Measurements from ENCODE around the gene SLC24A4.
"Not testable (repeated sequence)": the region's sequence is repeated elsewhere in the genome, so short reads cannot be mapped to it uniquely, and the experiment has no call there.

SLC24A4 gene

DNA sequence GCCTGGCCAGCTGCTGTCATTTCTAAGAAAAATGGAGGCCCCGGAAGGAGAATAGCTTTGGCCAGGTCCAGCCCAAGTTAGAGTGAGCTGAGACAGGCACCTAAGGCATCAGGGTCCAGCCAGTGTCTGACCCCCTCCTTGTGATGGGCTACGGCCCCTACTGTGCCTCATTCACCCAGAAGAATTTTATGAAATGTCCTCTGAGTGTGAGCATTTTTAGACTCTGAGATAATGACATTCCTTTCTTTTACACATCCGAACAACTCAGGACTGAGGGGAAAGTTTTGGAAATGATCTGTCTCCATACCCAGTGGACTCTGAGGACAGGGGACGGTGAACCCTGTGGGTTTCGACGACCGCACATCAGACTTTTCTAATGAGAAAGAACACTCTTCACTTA lies 50.4 kb downstream of the SLC24A4 start:
- DNase-seq: no peak

DNA sequence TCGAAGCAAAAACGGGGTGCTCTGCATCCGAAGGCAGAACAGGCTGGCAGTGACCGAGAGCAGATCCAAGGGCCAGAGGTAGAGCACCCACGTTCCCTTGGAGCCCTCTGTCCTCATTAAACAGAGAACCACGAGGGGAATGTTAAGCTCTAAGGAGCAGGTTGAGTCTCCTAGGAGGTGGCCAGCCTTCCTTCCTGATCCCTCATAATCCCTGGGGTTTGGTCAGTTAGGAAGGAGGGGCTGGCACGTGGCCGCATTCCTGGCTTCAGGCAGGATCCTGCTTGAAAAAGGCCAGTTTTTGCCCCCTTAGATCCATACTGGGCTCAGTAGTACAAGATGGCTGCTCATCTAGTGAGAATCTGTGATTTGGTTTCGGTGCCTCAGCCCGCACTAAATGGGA lies 57.2 kb downstream of the SLC24A4 start:
- no peak for DNase-seq

DNA sequence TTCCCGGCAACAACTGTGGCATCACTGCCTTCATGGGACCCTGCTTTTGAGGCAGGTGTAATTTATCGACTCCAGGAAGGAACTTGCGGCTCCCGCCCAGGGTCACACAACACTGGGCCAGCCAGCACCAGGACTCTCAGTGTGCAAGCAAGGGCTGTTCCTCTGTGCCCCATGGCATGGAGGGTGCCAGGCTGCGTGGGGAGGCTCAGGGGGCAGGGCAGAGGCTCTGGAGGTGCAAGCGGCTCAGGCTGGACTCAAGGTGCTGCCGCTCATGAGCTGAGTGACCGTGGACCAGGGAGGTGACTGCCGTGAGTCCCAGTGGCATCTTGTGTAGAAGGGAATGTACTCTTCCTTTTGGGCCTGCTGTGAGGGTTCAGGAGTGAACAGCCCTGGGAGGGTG lies 57.6 kb downstream of the SLC24A4 start:
- no peak for DNase-seq

DNA sequence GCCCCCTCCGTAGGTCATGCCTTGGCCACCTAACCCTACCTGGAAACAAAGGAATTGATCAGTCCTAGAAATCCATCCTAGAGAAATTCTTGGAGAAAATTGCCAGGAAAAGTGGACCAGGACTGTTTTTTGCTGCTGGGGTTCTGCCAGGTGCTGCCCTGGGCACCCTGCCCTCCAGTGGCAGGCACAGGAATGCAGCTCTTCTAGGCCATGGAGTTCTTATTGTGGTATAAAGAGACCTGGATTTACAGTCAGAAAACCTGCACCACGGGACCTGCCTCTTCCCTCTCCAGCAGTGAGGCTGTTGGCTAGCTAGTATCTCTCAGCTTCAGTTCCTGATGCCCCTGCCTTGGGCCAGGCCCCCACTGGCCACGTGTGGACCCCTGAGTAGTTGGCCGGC lies 59.7 kb downstream of the SLC24A4 start:
- peak in 2 of 4 experiments; percentile 36 to 48 for DNase-seq

DNA sequence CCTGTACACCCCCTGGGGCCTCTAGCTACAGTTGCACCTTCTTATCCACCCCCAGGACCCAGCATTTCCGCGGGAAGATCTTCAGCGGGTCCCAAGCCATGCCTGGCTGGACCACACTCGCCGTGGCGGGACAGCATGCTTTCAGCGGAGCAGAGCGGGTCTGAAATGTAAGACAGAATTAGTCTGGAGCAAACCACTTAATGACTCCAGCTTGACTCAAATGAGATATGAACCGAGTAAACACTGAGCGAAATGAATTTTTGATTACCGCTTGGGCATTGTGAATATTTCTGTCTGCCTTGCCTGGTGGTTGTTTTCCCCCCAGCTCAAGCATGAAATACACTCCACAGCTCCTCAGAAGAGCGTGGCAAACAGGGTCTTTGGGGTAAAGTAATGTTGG lies 60.8 kb downstream of the SLC24A4 start:
- no peak for DNase-seq

DNA sequence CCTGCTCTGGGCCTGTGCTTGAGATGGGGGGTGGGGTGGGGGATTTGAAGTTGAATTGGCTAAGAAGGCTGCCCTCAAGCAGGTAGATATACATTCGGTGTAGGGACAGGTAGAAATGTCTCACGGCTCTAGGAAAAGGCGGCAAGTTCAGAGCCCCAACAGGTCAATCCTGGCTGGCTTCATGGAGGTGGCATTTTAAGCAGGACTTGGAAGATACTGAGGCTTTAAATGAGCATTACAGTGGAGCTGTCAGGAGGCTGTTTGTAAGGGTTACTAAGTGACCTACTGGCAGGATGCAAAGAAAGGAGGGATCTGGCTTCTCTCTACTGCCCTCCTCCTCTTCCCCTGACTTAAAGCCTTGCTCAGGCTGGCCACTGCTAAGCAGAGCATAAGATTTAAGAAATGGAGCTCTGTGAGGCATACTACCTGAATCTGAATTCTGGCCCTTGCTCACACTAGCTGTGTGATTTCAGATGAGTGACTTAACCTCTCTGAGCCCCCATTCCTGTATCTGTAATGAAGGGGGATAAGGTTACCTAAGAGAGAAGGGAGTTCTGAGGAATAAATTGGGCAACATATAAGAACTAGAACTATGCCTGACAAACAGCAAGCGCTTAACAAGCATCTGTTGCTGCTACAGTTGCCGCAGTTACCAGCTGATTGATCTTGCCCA lies 61.6 kb downstream of the SLC24A4 start:
- no peak for DNase-seq

DNA sequence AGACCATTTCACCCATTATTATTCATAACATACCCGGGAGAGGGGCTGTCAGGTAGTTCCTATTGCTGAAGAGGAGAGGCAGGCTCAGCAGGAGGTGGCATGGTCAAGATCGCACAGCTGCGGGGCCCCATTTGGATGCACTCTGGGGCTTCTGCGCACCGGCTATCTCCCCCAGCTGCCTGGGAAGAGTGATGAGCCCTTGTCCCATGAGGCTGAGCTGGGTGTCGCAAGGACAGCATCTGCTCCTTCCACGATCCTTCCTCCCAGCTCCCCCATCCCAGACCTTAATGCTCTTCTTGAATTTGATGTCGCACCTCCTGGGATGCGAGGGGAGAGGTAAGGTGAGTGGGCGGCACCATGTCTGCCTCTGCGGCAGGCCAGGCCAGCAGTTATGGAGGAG lies 62.6 kb downstream of the SLC24A4 start:
- no peak for DNase-seq

DNA sequence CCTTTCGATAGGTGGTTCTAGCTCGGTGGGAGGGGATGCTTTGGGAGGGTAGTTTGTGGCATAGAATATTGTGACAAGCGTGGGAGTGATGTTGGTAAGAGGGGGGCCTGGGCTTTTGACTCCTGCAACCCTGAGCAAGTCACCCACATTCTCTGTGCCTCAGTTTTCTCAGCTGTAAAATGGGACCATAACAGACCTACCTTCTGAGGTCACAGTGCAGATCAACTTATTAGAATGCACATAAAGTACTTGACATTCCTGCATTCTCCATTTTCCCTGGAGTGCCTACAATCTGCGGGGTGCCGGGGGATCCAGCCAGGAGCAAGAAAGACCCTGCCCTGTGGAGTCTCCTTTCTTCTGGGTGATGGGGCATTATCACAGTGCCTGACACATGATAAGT lies 63.2 kb downstream of the SLC24A4 start:
- no peak for DNase-seq

DNA sequence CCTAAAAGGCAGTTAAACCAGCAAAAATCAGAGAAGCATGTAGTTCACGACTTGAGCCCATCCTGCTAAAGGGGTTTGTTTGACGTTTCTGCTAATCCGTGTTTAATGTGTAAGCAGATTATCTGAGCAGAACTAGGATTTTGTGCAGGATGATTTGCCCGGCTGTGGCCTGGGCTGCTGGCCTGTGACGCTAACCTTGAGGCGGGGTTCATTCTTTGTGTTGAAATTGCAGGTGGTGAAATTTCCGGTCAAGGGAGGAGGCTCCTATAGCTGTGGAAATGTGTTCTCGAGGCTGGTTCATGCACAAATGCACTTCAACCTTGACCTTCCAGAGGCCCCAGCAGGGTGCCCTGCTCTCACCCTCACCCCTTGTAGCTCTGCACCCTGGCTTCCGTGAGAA lies 63.7 kb downstream of the SLC24A4 start:
- peak; percentile 83 to 91 (median 88) for DNase-seq

DNA sequence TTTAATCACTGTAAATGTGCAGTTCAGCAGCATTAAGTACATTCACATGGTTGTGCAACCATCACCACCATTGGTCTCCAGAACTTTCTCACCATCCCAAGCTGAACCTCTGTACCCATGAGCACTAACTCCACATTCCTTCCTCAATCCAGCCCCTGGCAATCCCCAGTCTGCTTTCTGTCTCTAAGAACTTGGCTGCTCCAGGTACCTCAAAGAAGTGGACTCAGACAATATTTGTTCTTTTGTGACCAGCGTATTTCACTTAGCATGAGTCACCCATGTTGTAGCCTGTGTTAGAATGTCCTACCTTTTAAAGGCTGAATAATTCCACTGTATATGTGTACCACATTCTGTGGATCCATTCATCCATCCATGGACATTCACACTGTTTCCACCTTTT lies 64.6 kb downstream of the SLC24A4 start:
- DNase-seq: peak in 1 of 4 experiments; percentile 20

DNA sequence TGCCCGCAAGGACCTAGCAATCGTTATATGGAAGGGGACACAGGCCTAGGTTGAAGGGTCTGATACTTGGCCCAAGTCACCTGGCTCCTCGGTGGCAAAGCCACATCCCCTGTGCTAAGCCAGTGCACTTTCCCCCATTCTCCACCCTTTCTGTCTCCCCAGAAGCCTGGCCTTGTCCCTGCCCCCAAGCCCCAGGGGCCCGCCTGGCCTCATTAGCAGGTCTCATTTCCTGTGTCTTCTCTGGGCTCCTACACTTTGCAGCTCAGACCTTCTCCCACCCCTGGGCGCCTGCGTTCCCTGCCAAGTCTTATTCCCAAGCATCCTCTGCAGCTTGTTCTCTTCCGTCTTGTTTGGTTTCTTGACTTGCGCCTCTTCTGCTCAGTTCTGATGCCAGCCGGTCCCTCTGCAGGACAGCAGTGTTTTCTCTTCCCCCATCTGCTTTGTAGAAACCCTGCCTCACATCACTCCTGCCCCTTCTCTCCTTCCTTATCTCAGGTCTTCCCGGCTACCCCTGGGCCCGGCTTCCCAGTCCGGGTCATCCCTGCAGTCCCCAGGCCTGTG lies 66.7 kb downstream of the SLC24A4 start:
- no peak for DNase-seq

DNA sequence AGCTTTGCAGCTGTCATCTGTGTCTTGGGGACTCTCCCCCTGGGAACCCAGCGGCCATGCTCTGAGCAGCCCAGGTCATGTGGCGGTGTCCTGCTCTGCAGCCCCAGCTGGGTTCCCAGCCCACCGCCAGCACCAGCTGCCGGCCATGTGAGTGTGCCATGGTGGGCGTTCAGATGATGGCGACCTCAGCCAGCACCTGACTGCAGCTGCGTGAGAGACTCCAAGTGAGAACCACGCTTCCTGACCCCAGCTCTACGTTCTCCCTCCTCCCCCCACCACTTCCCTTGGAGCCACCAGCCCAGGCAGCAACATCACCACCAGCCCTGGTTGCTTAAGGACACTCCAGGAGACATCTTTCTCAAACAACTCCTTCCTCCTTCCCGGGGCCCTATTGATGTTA lies 68.8 kb downstream of the SLC24A4 start:
- DNase-seq: peak; percentile 85 to 95 (median 88)

DNA sequence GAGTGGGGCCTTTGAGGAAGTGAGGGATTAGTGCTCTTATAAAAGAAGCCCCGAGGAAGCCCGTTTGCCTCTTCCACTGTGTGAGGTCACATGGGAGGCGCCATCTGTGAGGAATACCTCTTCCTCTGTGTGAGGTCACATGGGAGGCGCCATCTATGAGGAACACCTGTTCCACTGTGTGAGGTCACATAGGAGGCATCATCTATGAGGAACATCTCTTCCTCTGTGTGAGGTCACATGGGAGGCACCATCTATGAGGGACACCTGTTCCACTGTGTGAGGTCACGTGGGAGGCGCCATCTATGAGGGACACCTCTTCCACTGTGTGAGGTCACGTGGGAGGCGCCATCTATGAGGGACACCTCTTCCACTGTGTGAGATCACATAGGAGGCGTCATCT lies 69.7 kb downstream of the SLC24A4 start:
- DNase-seq: peak; percentile 47 to 68 (median 53)

DNA sequence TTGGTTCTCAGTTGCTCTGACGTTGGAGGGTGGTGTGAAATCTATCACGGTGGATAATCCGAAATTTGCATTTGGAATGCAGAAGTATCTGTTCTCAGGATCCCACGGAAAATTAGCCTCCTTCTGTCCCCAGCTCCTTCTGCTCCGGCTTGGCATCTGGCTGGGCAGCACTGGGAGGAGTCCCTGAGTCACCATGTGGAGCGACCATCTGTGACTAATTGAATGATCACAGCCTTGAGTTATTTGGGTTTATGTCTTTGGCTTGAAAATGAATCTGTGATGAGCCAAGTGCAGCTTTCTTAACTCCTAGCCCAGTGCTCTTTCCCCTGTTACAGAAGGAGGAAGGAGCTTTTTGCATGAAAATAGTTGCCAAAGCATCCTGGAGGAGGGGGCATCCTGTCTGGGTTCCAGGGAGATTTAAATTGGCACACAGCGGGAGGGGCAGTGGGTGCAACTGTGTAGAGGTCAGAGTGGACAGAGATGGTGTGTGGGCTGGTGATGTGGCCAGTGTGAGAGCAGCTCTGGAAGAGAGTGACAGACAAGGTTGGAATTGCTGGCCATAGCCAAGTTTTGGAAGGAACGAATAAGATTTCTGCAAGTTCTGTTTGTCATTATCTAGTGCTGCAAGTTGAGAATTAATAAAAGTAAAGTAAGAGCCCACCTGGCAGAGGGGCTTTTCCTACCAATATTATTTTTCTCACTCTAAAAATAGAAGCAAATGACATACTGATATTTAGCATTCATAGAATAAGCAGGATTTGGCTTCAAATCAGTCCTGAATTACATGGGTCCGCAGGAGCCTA lies 74.4 kb downstream of the SLC24A4 start:
- peak; percentile 83 to 95 (median 86) for DNase-seq

DNA sequence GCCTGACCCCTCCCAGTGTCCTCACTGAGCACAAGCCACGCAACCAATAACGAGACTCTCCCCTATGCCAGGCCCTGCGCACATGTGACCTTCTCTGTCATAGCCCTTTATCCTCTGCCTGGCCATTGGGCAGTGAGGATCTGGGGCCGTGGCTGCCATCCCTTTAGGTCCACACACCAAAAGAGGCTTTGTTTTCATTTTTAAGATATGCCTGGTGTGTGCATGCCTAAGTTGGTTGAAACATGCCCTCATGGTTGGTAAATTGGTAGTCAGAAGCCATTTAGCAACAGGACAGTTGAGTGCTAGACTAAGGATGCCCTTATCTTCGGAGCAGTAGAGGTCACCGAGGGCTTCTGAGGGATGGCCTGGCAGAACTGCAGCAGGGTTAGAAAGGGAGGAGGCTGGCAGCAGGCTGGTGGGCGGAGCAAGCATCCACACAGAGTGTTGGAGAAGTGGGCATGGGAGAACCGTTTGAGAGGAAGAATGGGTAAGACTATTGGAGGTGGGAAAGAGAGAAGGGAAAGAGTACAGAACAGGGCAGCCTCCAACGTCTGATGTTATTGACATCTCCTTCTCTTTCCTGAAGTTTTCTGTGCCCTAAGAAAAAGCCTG lies 75.1 kb downstream of the SLC24A4 start:
- DNase-seq: peak in 3 of 4 experiments; percentile 44 to 57 (median 47)

DNA sequence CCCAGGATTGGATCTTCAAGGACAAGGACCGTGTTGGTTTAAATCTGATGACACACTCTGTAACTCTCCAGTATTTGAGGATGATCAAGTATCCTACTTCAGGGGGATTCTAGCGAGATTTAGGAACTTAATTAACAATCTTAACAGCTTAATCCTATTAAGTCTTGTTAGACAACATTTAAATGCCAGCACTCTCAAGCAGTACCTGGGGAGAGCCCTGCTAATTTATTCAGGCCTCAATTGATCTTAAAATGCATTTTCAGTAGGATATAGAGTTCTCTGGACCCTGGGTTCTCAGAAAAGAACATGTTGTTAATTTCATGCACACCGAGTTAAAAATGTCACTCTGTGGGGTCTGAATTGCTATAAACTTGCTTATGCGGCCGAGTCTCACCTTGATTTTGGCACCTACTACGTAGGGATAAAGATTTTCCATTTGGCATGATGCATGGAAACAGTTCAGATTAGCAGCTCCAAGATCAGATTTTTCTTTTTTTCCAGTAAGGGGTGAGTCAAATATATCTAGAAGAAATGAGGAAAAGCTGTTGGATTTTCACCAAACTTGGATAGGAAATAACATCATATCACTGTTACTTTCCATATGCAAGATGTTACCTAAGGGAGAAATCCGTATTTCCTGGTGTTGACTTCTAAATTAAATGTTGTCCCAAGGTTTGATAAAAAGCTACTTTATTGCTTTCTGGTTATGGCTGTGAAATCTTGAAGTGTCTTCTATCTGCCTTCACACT lies 76.1 kb downstream of the SLC24A4 start:
- DNase-seq: no peak

DNA sequence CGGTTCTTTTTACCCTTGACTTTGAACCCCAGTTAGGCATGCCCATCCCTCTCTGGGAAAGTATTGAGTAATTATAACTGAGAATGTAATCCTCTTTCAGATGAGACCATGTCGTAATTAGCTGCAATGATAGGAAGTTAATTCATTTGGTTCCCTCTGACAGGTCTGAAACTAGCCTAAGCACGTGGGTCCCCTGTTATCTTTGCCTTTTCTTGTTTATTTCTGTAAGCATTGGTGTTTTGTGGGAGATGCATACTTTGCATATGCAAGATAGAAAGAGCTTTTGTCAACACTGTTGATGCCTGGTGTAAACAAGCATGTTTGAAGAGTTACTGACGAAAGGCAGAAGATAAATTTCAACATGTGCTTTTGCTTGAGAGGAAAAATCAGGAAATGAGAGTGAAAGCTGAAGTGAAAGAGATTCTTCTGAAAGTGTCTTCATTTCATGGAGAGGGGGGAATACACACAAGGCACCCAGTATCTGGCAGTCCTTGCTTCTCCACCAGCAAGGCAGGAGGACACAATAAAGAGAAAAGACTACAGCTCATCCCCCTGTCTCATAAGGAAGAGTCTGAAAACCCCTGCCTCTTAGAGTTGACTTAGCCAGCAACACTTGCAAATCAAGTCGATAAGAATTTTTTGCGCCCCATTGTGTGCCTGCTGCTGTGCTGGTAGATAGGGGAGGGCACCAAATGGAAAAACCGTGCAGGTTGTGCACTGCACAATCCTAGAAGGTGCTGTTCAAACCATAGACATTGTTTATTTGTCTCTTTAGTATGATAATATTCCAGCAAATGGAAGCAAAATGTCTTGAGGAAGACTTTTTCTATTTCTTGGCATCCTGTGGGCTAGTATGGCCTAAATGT lies 77.8 kb downstream of the SLC24A4 start:
- peak; percentile 64 to 91 (median 78) for DNase-seq

DNA sequence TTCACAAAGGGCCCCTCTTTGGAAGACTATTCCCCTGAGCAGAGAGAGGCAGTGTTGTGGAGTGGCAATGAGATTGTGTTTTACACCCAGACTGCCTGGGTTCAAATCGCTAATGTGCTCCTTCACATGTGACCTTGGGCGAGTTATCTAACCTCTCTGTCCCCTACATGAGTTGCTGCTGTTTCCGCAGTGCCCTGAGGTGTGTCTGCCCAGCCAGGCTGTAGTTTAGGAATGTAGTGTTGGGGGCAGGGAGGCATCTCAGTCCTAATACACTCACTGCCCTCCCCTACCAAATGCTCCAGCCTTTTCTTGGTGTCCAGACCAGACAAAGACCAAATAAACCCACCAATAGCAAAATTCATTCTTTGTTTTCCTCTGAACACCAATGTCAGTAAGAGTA lies 78.6 kb downstream of the SLC24A4 start:
- DNase-seq: no peak

DNA sequence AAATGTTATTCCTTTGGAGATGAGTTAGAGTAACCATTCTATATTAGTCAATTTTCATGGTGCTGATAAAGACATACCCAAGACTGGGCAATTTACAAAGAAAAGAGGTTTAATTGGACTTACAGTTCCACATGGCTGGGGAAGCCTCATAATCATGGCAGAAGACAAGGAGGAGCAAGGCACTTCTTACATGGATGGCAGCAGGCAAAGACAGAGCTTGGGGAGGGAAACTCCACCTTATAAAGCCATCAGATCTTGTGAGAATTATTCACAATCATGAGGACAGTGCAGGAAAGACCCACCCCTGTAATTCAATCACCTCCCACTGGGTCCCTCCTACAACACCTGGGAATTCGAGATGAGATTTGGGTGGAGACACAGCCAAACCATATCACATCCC lies 79.5 kb downstream of the SLC24A4 start:
- DNase-seq: not testable (repeated sequence)

DNA sequence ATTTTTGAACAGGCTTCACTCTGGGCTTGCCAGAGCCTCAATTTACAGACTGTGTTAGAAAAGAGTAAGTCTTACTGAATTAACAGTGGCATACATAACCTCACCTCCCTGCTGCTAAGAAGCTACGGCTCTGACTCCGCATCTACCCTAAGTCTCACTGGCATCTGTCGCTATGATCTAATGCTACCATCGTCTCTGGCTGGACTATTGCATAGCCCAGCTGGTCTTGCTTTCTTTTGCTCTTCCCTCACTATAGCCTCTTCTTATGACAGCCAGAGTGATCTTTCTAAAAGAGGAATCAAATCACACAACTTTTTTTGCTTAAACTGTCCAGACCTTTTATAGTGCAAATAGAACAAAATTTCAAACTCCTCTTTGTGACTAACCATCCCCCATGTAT lies 81.1 kb downstream of the SLC24A4 start:
- peak in 1 of 4 experiments; percentile 46 for DNase-seq

DNA sequence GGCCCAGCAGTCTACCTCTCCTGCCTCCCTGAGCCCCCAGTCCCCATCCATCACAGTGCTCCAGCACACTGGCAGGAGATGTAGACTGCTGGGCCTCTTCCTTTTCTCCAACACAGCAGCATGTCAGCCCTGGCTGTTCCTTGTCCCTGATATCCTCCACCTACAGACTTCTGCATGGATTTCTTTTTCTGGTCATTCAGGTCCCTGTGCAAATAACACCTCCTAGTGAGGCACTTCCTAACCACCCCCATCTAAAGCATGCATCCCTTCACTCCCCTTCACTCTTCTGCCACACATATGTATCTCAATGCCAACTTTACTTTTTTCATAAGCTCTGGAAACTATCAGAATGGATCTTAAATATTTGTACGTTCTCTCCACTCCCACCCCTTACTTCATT lies 81.5 kb downstream of the SLC24A4 start:
- DNase-seq: no peak

DNA sequence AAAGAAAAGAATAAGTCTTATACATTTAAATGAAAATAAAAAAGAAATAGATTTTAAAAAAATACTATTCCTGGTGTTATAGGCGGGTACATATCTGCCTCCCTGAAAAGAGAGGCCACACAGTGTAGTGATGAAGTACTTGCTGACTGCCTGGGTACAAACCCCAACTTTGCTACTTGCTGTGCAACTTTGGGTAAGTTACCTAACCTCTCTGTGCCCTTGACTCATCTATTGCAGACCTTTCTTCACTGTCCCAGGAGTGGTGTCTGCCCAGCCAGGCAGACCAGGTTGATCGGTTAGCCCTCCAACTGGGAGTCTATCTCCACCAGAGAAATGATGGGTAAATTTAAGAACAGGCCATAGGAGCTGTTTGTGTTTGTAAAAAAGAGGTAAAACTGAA lies 82.0 kb downstream of the SLC24A4 start:
- DNase-seq: no peak
